Activated T-cell treated with anti-CD3 and anti-CD28 coated beads, Interleukin-2, amount 50 U/mL, for 24 hours (primary cell): ENCODE data around the gene ALPP.
"Not testable (repeated sequence)": the region's sequence is repeated elsewhere in the genome, so short reads cannot be mapped to it uniquely, and the experiment has no call there.

Source experiments
- DNase-seq: peaks from one replicate; pipeline ENCODE4 v3.0.0-alpha.2; 2020
- H3K27ac Mint-ChIP-seq: 2 replicates; pipeline ENCODE4 v1.8.0; 2020; ENCODE audit warnings: mild to moderate bottlenecking, mixed read lengths
- H3K27me3 Mint-ChIP-seq: 2 replicates; pipeline ENCODE4 v1.8.0; 2020; ENCODE audit warnings: mixed read lengths
- H3K36me3 Mint-ChIP-seq: 2 replicates; pipeline ENCODE4 v1.8.0; 2020; ENCODE audit warnings: low read depth, mixed read lengths
- H3K4me1 Mint-ChIP-seq: 2 replicates; pipeline ENCODE4 v1.8.0; 2020; ENCODE audit warnings: low read depth, mixed read lengths
- H3K4me3 Mint-ChIP-seq: 2 replicates; pipeline ENCODE4 v1.8.0; 2020; ENCODE audit warnings: mild to moderate bottlenecking, moderate library complexity, mixed read lengths
- H3K9me3 Mint-ChIP-seq: 2 replicates; pipeline ENCODE4 v1.8.0; 2020; ENCODE audit warnings: mixed read lengths

ALPP gene

DNA sequence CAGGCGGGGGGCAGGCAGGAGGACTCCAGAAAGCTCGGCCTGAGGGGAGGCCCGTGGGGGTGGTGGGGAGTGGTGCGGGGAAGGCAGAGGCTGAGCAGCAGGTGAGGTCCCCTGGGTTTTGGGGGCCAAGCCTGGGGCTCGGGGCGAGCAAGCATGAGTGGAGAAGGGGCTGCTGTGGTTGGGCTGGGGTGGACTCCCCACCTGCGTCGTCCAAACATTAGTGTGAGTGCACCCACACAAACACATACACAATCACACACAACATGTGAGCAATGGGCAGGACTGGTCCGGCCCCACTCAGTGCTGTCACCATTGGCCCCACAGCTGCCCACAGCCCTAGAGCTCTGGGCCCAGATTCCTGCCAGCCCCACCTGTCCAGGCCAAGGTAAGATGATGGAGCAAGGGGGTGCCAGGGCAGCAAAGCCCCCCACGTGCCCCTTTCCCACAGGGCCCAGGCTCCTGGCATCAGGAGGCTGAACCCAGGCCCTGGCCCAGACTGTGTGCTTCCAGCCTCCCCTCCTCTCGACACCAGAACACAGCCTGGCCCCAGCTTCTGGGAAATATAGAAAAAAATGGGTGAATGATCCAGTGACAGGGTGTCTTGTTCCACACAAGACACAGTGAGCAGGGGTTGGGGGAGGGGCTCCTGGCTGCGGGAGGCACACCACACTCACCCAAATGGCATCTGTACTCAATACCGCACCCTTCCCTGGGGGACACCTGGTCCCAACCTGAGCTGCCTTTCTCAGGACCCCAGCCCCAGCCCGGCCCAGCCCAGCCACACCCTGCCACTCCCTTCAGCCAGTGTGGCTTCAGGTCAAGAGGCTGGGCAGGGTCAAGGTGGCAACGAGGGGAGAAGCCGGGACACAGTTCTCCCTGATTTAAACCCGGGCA, 463 bp upstream of the ALPP start:
- H3K27me3 Mint-ChIP-seq = peaks cover 23% of the 10 kb centered on the region
- no peaks in the 10 kb centered on the region for H3K36me3 Mint-ChIP-seq
- no peaks in the 10 kb centered on the region for H3K4me1 Mint-ChIP-seq
- no peak overlapping the region for H3K27ac Mint-ChIP-seq
- no peaks in the 10 kb centered on the region for H3K9me3 Mint-ChIP-seq
- DNase-seq = no peak
- H3K4me3 Mint-ChIP-seq = no peak overlapping the region

GRCh38 chr2:232379610-232380590, 1.3 kb downstream of the ALPP start:
- H3K36me3 Mint-ChIP-seq, H3K9me3 Mint-ChIP-seq, H3K27ac Mint-ChIP-seq, DNase-seq, H3K4me1 Mint-ChIP-seq, H3K4me3 Mint-ChIP-seq: not testable (repeated sequence)
- H3K27me3 Mint-ChIP-seq = peaks cover 37% of the 10 kb centered on the region

DNA sequence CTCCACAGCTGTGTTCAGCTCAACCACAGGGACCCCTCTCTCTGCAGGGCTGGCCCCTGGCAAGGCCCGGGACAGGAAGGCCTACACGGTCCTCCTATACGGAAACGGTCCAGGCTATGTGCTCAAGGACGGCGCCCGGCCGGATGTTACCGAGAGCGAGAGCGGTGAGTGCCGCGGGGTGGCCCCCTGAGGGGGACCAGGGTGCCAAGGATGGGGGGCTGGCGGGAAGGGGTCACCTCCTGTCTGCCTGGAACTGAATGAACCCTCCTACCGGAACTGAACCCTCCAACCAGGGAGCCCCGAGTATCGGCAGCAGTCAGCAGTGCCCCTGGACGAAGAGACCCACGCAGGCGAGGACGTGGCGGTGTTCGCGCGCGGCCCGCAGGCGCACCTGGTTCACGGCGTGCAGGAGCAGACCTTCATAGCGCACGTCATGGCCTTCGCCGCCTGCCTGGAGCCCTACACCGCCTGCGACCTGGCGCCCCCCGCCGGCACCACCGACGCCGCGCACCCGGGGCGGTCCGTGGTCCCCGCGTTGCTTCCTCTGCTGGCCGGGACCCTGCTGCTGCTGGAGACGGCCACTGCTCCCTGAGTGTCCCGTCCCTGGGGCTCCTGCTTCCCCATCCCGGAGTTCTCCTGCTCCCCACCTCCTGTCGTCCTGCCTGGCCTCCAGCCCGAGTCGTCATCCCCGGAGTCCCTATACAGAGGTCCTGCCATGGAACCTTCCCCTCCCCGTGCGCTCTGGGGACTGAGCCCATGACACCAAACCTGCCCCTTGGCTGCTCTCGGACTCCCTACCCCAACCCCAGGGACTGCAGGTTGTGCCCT, 2.9 kb downstream of the ALPP start:
- not testable (repeated sequence) for H3K36me3 Mint-ChIP-seq, H3K27ac Mint-ChIP-seq, DNase-seq, H3K9me3 Mint-ChIP-seq, H3K4me1 Mint-ChIP-seq, H3K4me3 Mint-ChIP-seq
- peaks cover 51% of the 10 kb centered on the region for H3K27me3 Mint-ChIP-seq

DNA sequence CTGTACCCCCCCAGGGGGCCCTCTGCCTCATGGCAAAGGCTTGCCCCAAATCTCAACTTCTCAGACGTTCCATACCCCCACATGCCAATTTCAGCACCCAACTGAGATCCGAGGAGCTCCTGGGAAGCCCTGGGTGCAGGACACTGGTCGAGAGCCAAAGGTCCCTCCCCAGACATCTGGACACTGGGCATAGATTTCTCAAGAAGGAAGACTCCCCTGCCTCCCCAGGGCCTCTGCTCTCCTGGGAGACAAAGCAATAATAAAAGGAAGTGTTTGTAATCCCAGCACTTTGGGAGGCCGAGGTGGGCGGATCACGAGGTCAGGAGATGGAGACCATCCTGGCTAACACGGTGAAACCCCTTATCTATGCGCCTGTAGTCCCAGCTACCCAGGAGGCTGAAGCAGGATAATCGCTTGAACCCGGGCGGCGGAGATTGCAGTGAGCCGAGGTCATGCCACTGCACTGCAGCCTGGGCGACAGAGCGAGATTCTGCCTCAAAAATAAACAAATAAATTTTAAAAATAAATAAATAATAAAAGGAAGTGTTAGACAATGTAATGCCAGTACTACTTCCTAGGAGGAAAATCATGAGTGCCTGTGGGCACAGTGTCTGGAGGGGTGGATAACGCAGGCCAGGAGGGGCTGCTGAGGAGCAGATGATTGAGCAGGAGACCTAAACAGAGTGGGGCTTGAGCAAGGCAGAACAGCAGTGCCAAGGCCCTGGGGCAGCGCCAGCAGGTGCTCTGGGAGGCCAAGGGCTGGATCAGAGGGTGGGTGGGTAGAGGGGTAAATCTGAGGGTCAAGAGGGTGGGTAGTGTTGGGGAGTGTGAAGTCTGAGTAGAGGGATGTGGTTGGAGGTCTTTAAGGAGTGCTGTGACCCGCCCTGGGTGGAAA, 4.0 kb downstream of the ALPP start:
- Mint-ChIP-seq H3K4me1 (no peaks in the 10 kb centered on the region), H3K27ac (no peak overlapping the region), H3K36me3 (no peaks in the 10 kb centered on the region), H3K27me3 (peaks cover 57% of the 10 kb centered on the region), H3K9me3 (no peaks in the 10 kb centered on the region), H3K4me3 (no peak overlapping the region)
- no peak for DNase-seq

- Mint-ChIP-seq H3K27me3 (peaks cover 57% of the 10 kb centered on the region), H3K9me3 (no peaks in the 10 kb centered on the region), H3K4me3 (no peak overlapping the region), H3K4me1 (no peaks in the 10 kb centered on the region), H3K27ac (no peak overlapping the region), H3K36me3 (no peaks in the 10 kb centered on the region)
- DNase-seq = no peak
Observed at GRCh38 chr2:232384466-232384865, 5.9 kb downstream of the ALPP start.

GRCh38 chr2:232385058-232385457, 6.5 kb downstream of the ALPP start:
- H3K27ac Mint-ChIP-seq, H3K36me3 Mint-ChIP-seq, H3K4me1 Mint-ChIP-seq, H3K4me3 Mint-ChIP-seq, DNase-seq, H3K9me3 Mint-ChIP-seq: not testable (repeated sequence)
- peaks cover 59% of the 10 kb centered on the region for H3K27me3 Mint-ChIP-seq

GRCh38 chr2:232385660-232386489, 7.3 kb downstream of the ALPP start:
- Mint-ChIP-seq H3K36me3 (no peaks in the 10 kb centered on the region), H3K27me3 (peaks cover 65% of the 10 kb centered on the region), H3K4me3 (no peak overlapping the region), H3K27ac (no peak overlapping the region), H3K4me1 (no peaks in the 10 kb centered on the region), H3K9me3 (no peaks in the 10 kb centered on the region)
- DNase-seq = no peak

- Mint-ChIP-seq H3K4me1 (no peaks in the 10 kb centered on the region), H3K27ac (no peak overlapping the region), H3K27me3 (peaks cover 68% of the 10 kb centered on the region), H3K4me3 (no peak overlapping the region), H3K36me3 (no peaks in the 10 kb centered on the region), H3K9me3 (no peaks in the 10 kb centered on the region)
- DNase-seq = no peak
Observed at GRCh38 chr2:232386490-232386739, 7.9 kb downstream of the ALPP start.

DNA sequence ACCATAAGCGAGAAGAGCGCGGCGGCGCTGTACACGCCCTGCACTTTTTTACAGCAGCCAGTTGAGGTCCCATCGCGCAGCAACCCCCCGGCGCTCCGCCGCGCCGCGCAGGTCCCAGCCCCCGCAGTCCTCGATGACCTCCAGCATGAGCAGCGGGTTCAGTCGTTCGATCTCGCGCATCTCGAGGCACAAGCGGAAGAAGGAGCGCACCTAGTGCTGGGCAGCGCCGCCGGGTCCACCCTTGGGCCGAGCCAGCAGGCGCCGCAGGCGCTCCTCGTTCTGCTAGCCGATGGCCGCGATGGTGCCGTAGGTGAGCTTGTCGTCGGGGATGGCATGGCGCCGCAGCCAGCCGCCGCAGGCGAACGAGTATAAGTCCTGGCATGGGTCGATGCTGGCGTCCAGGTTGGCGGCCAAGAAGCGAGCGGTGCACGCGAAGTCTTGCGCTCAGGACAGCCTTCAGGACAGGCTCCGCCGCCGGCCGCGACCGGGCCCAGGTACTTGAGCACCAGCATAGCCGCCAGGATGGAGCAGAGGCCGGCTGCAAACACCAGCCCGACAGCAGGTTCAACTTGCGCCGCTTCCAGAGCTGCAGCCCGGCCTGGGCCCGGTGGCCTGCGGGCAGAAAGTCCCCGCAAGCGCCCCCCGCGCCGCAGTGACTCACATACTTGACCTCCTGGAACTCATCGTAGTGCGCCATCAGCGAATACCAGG, 8.3 kb downstream of the ALPP start:
- Mint-ChIP-seq H3K9me3 (no peaks in the 10 kb centered on the region), H3K27ac (no peak overlapping the region), H3K36me3 (no peaks in the 10 kb centered on the region), H3K4me1 (no peaks in the 10 kb centered on the region), H3K4me3 (no peak overlapping the region), H3K27me3 (peaks cover 65% of the 10 kb centered on the region)
- DNase-seq = no peak

GRCh38 chr2:232387451-232388171, 9.1 kb downstream of the ALPP start:
- Mint-ChIP-seq H3K4me3 (no peak overlapping the region), H3K27ac (no peak overlapping the region), H3K36me3 (no peaks in the 10 kb centered on the region), H3K27me3 (peaks cover 62% of the 10 kb centered on the region), H3K9me3 (no peaks in the 10 kb centered on the region), H3K4me1 (no peaks in the 10 kb centered on the region)
- no peak for DNase-seq

- H3K4me1 Mint-ChIP-seq = no peaks in the 10 kb centered on the region
- no peaks in the 10 kb centered on the region for H3K9me3 Mint-ChIP-seq
- no peaks in the 10 kb centered on the region for H3K36me3 Mint-ChIP-seq
- no peak overlapping the region for H3K4me3 Mint-ChIP-seq
- DNase-seq = no peak
- no peak overlapping the region for H3K27ac Mint-ChIP-seq
- peaks cover 54% of the 10 kb centered on the region for H3K27me3 Mint-ChIP-seq
Observed at GRCh38 chr2:232388324-232388891, 9.9 kb downstream of the ALPP start.

DNA sequence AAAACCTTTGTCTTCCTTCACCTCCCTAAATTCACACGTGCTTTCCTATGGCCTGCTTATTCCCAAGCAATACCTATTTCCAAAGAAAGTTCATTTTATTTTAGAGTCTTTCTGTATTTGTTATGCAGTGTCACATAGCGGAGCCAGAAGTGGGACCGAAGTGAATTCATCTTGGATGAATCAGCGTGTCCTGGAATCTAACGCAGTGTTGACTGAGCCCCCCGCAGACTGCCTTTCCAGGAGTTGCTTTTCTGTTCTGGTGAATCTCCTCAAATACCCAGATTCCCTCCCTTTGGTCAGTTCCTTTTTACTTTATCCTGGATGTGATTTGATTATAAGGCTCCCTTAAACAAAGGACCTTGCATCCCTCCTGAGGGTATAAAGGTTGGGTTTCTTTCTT, 10.8 kb downstream of the ALPP start:
- no peak overlapping the region for H3K27ac Mint-ChIP-seq
- H3K36me3 Mint-ChIP-seq = no peaks in the 10 kb centered on the region
- no peaks in the 10 kb centered on the region for H3K4me1 Mint-ChIP-seq
- H3K4me3 Mint-ChIP-seq = no peak overlapping the region
- no peaks in the 10 kb centered on the region for H3K9me3 Mint-ChIP-seq
- no peak for DNase-seq
- H3K27me3 Mint-ChIP-seq = peaks cover 46% of the 10 kb centered on the region
